Pons (tissue), 1 donor: Measurements from ENCODE around the gene FECH.
"Not testable (repeated sequence)": the region's sequence is repeated elsewhere in the genome, so short reads cannot be mapped to it uniquely, and the experiment has no call there.

Source experiments
- DNase-seq: peaks from one replicate; pipeline ENCODE4 v3.0.0-alpha.2; 2016; ENCODE audit warnings: low spot score

The FECH gene

GRCh38 chr18:57529151-57529550 is 57.4 kb downstream of the FECH start:
- DNase-seq: no peak

GRCh38 chr18:57527556-57528229 is 58.8 kb downstream of the FECH start:
- DNase-seq: no peak

GRCh38 chr18:57523171-57523956 is 63.1 kb downstream of the FECH start:
- peak; percentile 65 for DNase-seq

GRCh38 chr18:57522348-57522747 is 64.2 kb downstream of the FECH start:
- DNase-seq: not testable (repeated sequence)

GRCh38 chr18:57519668-57520424 is 66.7 kb downstream of the FECH start:
- DNase-seq: no peak

GRCh38 chr18:57518533-57518932 is 68.0 kb downstream of the FECH start:
- no peak for DNase-seq

- DNase-seq: no peak
These were observed 70.4 kb downstream of the FECH start for GRCh38 chr18:57516056-57516455.

- DNase-seq: no peak
These were observed 81.3 kb downstream of the FECH start for GRCh38 chr18:57505231-57505630.

GRCh38 chr18:57502624-57503023 is 83.9 kb downstream of the FECH start:
- no peak for DNase-seq

GRCh38 chr18:57498682-57499256 is 87.7 kb downstream of the FECH start:
- DNase-seq: no peak
